Measurements from ENCODE around the gene CACNB2.

- TF ChIP-seq, protein P1, sequence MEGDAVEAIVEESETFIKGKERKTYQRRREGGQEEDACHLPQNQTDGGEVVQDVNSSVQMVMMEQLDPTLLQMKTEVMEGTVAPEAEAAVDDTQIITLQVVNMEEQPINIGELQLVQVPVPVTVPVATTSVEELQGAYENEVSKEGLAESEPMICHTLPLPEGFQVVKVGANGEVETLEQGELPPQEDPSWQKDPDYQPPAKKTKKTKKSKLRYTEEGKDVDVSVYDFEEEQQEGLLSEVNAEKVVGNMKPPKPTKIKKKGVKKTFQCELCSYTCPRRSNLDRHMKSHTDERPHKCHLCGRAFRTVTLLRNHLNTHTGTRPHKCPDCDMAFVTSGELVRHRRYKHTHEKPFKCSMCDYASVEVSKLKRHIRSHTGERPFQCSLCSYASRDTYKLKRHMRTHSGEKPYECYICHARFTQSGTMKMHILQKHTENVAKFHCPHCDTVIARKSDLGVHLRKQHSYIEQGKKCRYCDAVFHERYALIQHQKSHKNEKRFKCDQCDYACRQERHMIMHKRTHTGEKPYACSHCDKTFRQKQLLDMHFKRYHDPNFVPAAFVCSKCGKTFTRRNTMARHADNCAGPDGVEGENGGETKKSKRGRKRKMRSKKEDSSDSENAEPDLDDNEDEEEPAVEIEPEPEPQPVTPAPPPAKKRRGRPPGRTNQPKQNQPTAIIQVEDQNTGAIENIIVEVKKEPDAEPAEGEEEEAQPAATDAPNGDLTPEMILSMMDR (IDR thresholded peaks at IDR 0.05), result no peak
- no peak for TF ChIP-seq POLR2A (IDR thresholded peaks at IDR 0.05)
- TF ChIP-seq EP300 (IDR thresholded peaks at IDR 0.05), result no peak
These were observed 120.2 kb downstream of the CACNB2 start for GRCh38 chr10:18260310-18260922.

Measured in tibial nerve (tissue), 4 donors.